ENCODE results near the gene MISP. TPM values are rescaled to one million over a fixed set of nuclear protein-coding genes. Genes with fewer than 3 reads are reported as not detected.

The MISP gene
- total and polyA plus RNA-seq, 2 of the 8 experiments (the other 6 are each of a cell fraction or from before 2014, with no cell fraction given) = 0.43 to 0.45 TPM

DNA sequence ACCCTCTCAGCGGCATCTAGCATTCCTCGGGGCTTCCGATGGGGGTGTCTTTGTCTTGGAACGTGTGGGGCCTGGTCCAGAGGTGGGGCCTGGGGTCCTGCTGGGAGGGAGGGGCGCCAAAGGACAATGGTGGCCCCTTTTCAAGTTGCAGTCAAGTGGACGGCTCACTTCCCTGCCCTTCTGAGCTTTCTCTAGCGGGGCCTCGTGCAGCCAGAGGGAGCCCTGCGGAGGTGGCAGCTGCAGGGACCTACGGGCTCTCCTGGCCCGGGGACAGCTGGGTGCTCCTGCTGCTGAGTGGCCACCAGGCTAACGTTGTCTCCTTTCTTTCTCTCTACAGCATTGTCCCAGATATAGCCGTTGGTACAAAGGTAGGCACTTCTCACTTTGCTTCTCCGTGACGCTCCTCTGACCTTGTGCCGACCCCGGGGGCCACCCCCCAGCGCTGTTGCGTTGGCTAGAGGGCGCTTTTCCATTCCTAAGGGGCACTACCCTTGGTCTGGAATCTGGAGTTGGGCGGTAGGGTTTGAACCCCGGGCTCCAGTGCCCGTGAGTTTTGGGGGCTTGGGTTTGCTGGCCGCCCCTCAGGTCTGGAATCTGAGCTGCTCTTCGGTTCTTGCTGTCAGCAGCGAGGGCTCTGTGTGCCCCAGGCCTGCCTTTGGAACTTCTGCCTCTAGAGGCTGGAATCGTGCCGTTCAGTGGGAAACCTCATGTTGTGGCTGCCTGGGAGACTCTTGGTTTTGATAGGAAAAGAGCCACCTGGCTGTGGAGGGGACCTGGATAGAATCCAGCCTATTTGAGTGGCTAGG, 48.4 kb downstream of the MISP start:
- Histone ChIP-seq H3K4me2 (ENCODE audit: insufficient read depth in 1 of 2, low read depth in 2 of 2, low read length in 2 of 2) (peak overlapping the region; percentile 62 to 93), H3K36me3 (ENCODE audit: control insufficient read depth in 2 of 4, insufficient read depth in 4 of 4, low read length in 3 of 4) (peaks cover 12 to 37% (median 32%) of the 10 kb centered on the region in 4 experiments; a peak in 7 of 8 replicates), H2BK12ac (ENCODE audit: low read depth, low read length) (no peak overlapping the region), H3K23me2 (ENCODE audit: low read depth, low read length) (peaks cover 10% of the 10 kb centered on the region; the same call in 1 of the 2 replicates), H3K79me1 (ENCODE audit: low read depth, low read length) (peaks cover 10% of the 10 kb centered on the region; the same call in 1 of the 2 replicates), H3K4ac (replicated peaks; ENCODE audit: insufficient read length, low read depth, low read length) (no peak overlapping the region), H2AFZ (ENCODE audit: low read length) (no peak overlapping the region), H3K4me3 (ENCODE audit: extremely low read depth in 1 of 4, insufficient read depth in 2 of 4, low read depth in 3 of 4, low read length in 4 of 4) (peak overlapping the region; percentile 88 to 100 (median 96)), H2BK120ac (replicated peaks; ENCODE audit: low read depth, low read length) (no peak overlapping the region), H3K56ac (replicated peaks; ENCODE audit: insufficient read length, low read depth, low read length) (no peak overlapping the region), H2BK15ac (ENCODE audit: low read length) (no peak overlapping the region), H2BK5ac (ENCODE audit: low read depth, low read length) (peak overlapping the region; percentile 71), H2BK20ac (ENCODE audit: low read length) (no peak overlapping the region), H3K4me1 (replicated peaks in 1 of 4; ENCODE audit: control insufficient read depth in 3 of 4, insufficient read depth in 4 of 4, low read length in 3 of 4) (peaks cover 0 to 29% (median 16%) of the 10 kb centered on the region in 4 experiments; a peak in 6 of 7 replicates), H3K18ac (ENCODE audit: extremely low read depth, low read length) (no peak overlapping the region; the same call in 1 of the 2 replicates), H3K9me3 (ENCODE audit: insufficient read depth in 2 of 2, low read depth in 1 of 2, low read length in 1 of 2) (no peaks in the 10 kb centered on the region), H3K27ac (ENCODE audit: low read depth, low read length) (peak overlapping the region; percentile 75; the same call in 1 of the 2 replicates), H2AK5ac (ENCODE audit: low read depth, low read length) (no peak overlapping the region), H3K9ac (replicated peaks in 1 of 4; ENCODE audit: extremely low read depth in 1 of 4, low read depth in 3 of 4, low read length in 3 of 4) (peak overlapping the region; percentile 86 to 98 (median 93)), H3K23ac (ENCODE audit: insufficient read length) (no peak overlapping the region), H3K79me2 (ENCODE audit: control insufficient read depth in 1 of 2, insufficient read depth in 2 of 2, low read length in 2 of 2) (peaks cover 62 to 65% of the 10 kb centered on the region in 2 experiments), H4K91ac (replicated peaks; ENCODE audit: insufficient read length, low read length) (no peak overlapping the region), H3K27me3 (replicated peaks in 1 of 4; ENCODE audit: control insufficient read depth in 3 of 4, extremely low read depth in 1 of 4, insufficient read depth in 3 of 4, low read length in 3 of 4) (no peaks in the 10 kb centered on the region), H3K14ac (ENCODE audit: insufficient read length) (no peak overlapping the region), H4K5ac (ENCODE audit: insufficient read length, low read depth, low read length) (no peak overlapping the region), H4K8ac (ENCODE audit: extremely low read depth, insufficient read depth, low read length) (no peak overlapping the region; the same call in 1 of the 2 replicates), H4K20me1 (replicated peaks in 1 of 2; ENCODE audit: control insufficient read depth in 1 of 2, insufficient read depth in 2 of 2, low read length in 2 of 2) (peaks cover 53 to 54% of the 10 kb centered on the region in 2 experiments)
- ChIA-PET POLR2A (ENCODE audit: partially characterized antibody) (interaction anchor here (0.5 to 16.9 kb wide), 28 partner anchors 9 to 268 kb away, joined by 3 to 277 read pairs (median 6); partner anchors contain the start of genes AZU1, BSG, CDC34 and CNN2), CTCF (ENCODE audit: partially characterized antibody) (interaction anchor here (0.6 to 2.3 kb wide), 10 partner anchors 10 to 185 kb away, joined by 3 to 10 read pairs (median 3); partner anchors contain the start of gene WDR18)
- WGBS, 2 experiments (ENCODE audit: extremely low coverage in 1 of 2, insufficient coverage in 1 of 2, insufficient read length in 1 of 2, insufficient replicate concordance in 2 of 2, low coverage in 1 of 2, low lambda C conversion rate in 2 of 2, missing lambda C conversion rate in 1 of 2) = 32% methylated on average over 28 of the region's 28 CpGs; no CpG with 5 or more reads in 1 of the 2 experiments
- DNase-seq (ENCODE audit: low read depth in 1 of 2, low spot score in 2 of 2) = peak in 1 of 2 experiments; percentile 67
- no peak for FAIRE-seq
- TF ChIP-seq MAX (IDR thresholded peaks at IDR 0.05) (no peak), SUZ12 (IDR thresholded peaks at IDR 0.05; ENCODE audit: low read length) (no peak), TAF1 (IDR thresholded peaks at IDR 0.05; ENCODE audit: low read depth, low read length) (no peak), ASH2L (IDR thresholded peaks at IDR 0.05; ENCODE audit: low read length) (no peak), SIN3A (conservative IDR thresholded peaks at IDR 0.05 in 1 of 2, IDR thresholded peaks at IDR 0.05 in 1 of 2; ENCODE audit: low read depth in 1 of 2, low read length in 2 of 2) (no peak), GTF2F1 (IDR thresholded peaks at IDR 0.05; ENCODE audit: borderline replicate concordance, low read depth, low read length) (no peak), TCF12 (IDR thresholded peaks at IDR 0.05; ENCODE audit: low read depth, low read length) (no peak), EP300 (IDR thresholded peaks at IDR 0.05; ENCODE audit: borderline replicate concordance in 1 of 2, low read depth in 2 of 2, low read length in 2 of 2) (no peak), CREB1 (IDR thresholded peaks at IDR 0.05) (no peak), CBX5 (IDR thresholded peaks at IDR 0.05; ENCODE audit: low read depth, low read length) (no peak), BCL11A (IDR thresholded peaks at IDR 0.05; ENCODE audit: low read depth in 2 of 2, low read length in 2 of 2) (no peak)
